SK-N-DZ (cell line): ENCODE data around the gene CSNK1D.

ENCODE experiments used
- DNase-seq: peaks from one replicate; pipeline ENCODE4 v3.0.0-alpha.2; 2015; ENCODE audit warnings: low spot score

CSNK1D gene

DNA sequence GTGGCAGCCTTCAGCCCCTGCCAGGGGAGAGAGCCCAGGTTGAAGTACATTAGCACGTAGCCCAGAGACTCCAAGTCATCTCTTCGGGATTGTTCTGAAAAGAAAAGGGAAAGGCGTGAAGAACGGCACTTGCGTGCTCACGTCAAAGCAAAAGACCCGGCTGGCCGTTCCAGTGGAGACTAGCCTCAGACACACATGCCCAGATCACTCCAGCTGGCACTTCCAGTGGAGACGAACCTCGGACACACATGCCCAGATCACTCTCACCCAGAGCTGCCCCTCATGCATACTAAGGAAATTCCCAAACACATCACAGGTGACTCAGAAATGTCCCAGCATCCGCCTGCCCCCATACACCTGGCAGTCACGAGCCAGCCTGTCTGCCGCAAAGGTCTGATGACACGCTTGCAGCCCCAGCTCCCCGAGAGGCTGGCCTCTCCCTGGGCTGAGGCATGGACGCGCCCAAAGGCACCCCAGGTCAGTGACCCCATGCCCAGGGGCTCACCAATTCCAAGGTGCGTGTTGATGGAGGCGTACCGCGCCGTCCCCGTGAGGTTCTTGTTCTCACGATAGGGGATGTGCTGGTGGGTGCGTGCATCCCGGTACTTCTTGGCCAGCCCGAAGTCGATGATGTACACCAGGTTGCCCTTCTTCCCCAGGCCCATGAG, 20.9 kb downstream of the CSNK1D start:
- no peak for DNase-seq

DNA sequence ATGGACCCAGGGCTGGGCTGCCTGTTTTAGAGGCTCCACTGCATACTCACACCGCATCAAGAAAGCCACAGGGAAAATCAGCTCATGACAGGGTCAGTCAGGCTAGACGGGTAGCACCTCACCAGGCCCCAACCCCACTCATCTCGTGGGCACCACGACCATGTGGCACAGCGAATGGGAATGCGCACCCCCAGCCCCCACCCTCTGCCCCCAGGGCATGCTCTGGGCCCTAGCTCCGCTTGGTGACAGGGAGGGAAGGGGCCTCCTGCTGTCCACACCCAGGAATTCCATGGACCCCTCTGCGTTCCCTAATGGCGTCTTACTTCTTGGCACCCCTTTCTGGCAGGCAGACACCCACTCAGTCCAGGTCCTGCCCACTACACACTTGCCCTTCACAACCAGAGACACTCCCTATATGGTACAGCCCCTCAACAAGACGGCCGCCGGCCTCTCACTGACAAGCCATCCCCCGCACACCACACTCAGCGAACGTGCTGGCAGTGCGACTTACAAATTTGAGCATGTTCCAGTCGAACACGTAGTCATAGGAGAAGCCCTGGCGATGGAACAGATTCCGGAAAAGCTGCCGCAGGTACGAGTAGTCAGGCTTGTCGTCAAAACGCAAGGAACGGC, 22.5 kb downstream of the CSNK1D start:
- DNase-seq = no peak

GRCh38 chr17:82249896-82250581, 23.5 kb downstream of the CSNK1D start:
- no peak for DNase-seq

- no peak for DNase-seq
Measured at GRCh38 chr17:82248815-82249674, 24.5 kb downstream of the CSNK1D start.

DNA sequence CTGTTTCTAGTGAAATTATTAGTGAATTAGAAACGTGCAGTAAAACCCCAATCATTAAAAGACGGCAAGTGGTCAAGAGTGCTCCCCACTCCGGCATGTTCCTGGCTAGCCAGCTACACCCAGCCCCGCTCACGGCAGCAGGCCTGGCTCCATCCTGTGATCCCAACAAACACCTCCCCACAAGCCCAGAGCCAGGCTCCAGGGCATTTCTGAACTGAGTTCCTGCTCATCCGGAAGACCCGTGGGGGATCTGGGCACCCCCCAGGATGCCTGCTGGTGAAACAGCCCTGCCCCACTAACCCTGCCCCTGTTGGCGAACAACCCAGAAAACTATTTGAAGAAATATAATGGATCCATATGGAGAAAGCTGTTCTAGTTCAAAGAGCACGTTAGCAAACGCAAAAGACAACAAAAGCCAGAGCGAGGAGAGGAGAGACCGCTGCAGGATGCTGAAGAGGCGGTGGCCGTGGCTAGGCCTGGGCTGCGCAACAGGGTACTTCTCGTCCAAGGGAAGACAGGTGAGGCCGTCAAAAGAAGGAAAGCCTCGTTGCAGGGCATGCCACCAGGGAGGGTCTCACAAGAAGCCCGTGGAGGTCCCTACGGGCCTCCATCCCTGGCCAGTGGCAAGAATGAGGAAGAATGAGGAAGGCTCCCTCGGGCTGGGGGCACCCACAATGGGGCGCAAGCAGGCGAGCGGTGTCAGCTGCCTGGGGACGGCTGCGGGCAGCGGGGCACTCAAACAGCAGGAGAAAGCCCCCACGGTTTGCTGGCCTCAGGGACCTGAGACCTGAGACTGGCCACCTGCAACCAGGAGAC, 25.4 kb downstream of the CSNK1D start:
- no peak for DNase-seq

DNA sequence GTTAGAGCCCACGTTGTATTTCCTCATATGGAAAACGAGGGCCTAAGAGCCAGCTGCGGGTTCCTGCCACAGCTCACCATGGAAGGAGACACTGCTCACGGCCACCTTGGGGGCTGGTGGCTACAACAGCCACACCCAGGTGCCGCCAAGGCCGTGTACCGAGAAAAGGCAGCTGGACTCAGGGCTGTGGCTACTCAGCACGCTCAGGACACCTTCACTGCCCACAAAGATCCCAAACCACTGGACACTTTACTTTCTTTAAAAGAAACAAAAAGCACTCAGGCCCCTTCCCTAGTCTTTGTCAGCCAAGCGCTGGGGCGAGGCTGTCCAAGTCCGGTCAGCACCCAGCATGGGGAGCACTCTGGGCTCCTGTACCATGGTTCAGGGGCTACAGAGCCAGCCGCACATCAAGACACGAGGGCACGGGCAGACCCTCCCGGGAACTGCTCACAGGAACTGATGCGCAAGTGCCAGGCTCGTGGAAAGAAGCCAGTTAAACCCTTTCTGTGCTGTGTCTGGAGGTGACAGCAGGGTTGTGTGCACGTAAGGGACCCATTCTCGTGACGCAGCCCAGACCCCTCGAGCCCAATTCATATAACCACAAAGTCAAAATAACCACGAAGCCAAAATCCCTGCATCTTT, 26.2 kb downstream of the CSNK1D start:
- DNase-seq = no peak

- DNase-seq = no peak
Measured at GRCh38 chr17:82246365-82247181, 26.9 kb downstream of the CSNK1D start.

- DNase-seq = no peak
Measured at GRCh38 chr17:82246040-82246364, 27.5 kb downstream of the CSNK1D start.

DNA sequence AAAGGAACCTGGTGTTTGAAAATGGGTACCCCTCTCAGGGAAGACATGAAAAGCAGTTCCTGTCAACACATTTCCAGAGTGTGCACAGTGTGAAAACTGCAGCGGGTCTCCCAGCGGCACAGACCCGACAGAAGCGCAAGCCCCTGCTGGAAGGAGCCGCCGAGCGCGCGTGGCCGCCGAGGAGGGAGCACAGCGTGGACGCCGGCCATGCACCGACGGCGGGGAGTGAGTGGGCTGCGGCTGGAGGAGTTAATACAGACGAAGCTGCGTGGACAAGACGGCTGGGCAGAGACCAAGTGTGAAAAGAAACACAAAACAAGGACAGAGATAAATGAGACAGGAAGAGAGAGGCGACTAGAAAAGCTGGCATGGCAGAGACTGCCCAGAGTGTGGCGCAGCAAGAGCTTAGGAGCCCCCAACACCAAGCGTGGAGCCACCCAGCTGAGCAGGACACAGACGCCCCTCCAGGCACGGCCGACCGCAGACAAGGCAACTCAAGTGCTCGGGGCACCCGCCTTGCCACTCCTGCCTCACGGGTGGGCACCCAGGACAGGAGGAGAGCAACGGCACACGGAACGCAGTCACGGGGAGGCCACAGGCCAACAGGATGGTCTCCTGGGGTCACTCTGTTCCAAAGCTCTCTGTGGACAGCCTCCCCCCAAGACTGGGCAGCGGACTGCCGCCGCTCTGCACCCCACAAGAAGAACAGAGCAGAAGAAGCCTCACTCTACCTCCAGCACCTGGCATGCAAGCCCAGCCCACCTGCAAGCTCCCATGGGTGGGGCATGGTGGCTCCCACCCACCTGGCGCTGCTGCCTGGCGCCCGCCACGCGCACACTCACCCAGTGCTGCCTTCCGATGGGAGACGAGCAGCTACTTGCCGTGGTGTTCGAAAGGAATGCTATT, 28.1 kb downstream of the CSNK1D start:
- DNase-seq = no peak

DNA sequence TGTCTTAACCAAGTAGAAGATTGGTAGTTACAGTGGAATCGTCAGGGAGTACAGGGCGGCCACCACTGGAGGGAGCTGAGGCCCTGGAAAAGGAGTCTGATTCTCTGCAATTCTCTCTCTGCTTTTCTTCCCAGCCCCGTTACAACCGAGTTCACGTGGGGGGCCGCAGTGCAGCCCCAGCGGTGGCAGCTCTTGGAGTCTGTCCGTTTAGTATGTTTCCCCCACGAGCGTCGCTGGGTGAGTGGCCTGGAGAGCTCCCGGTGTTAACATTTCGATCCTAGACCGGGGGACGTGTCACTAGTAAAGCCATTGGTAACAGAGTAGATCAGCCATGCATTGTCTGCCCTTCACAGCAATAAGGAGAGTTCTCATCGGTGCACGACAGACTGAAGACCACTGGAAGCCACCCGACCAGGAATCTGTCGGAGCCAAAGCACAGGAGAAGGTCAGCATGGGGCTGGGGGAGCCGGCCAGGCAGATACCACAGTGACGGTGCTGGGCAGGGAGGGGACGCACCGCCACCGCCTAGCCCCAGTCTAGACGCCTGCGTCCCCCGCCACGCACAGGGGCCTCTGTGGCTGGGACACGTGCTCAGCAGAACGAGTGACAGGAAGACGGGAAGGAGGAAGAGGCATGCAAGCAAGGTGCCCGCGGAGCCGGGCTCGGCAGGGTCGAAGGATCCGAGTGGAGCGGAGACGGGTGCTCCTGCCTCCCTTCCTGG, 28.9 kb downstream of the CSNK1D start:
- DNase-seq = no peak

- DNase-seq = no peak
Measured at GRCh38 chr17:82243648-82244412, 29.7 kb downstream of the CSNK1D start.

DNA sequence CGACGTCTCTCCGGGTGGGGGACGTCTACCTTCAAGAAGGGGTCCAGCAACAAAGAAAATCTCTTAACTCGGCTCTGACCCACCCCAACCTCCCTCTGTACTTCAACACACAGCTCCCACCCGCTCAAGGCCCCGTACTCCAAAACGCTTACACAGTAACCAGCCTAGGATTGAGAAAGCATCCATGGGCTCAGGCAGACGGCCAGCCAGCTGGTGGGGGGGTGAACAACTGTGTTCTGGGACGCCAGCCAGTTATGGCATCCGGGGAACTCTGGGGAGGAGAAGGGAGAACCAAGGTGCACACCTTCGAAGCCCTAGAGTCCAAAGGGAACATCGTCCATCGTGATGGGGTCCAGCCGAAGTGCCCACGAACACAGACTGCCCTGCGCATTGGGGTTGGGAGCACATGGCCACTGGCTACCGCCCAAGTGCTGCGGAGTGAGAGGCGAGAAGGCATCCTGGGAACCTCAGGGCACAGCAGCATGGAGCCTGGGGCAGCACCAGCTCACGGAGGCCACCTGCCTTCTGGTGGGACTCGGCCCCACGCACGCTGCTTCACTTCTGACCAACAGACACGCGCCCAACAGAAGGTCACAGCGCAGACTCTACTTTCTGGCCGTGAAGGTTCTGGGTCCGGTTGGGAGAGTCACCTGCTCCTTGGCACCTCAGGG, 30.4 kb downstream of the CSNK1D start:
- no peak for DNase-seq

DNA sequence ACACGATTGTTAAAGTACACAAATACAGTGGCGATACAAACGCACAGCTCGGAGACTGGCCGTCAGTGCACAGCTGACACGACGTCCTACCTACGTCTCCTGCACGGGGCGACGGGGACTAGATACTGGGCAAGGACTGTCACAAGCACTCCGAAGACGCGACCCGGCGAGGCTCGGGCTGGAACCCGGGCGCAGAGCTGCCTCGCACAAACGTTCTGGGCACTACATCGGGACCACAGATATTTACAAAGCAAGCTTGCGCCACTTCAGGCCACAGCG, 30.9 kb downstream of the CSNK1D start:
- no peak for DNase-seq

DNA sequence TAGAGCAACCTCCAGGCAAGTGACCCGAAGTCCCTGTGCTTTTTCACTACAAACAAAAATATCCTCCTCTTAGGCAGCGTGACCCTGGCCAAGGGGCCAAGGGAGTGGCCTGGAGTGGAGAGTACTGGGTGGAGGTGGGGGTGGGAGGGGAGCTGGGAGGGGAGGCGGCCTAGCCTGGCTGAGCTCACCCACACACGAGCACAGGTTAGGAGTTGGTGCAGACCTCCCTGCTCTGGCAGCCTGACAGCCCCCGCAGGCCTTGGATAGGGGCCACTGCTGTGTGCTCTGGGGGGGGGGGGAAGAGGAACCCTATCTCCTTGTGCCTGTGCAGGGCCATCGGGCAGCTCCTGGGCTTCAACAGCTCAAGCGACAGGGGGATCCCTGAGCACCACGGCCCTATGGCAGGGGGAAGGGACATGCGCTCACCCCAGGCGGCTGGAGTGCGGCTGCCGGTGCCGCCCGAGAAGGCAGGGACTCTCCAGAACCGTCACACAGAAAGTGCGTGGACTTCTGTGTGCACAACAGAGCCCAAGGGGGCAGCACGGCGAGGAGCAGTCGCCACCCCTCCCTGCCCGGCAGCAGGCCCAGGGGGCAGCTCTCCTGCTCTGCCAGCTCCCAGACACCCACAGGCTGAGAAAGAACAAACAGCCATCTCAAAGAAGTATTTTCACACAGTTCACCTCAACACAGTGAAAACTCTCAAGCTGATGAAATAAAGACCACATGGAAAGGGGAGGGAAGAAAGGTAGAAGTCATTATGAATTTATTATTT, 31.4 kb downstream of the CSNK1D start:
- no peak for DNase-seq

DNA sequence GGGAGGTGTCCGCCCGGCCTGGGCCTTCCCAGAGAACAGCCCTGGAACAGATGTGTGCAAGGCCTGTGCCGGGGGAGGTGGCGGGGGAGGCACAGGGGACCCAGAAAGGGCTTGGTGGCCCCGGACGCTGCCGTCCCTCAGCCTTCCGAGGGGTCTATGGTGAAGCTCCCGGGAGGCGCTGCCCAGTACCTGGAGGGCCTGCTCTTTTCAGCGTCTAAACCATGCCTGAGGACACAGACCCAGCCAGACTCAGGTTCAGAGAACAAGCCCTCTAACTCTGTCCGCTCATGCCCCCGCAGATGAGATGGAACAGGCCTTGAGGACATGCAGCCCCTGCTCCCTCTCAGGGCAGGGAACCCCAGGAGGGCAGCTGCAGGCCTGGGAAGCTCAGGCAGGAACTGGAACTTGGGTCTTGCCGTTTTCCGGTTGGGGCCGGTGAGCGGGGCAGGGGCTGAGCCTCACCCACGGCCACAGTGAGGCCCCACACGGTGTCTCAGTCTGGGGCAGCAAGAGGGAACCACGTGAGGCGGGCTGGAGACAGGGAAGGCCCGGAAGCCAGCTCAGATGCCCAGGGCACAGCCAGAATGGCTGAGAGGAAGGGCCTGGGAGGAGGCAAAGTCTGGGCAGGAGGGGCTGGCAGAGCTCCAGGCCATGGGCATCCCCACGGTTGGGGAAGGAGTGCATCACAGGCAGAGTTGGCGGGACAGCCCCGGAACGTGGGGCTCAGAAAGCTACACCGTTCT, 32.1 kb downstream of the CSNK1D start:
- peak; percentile 37 for DNase-seq
